H1 (cell line): ENCODE results near the gene ARMH2. TPM values are rescaled to one million over a fixed set of nuclear protein-coding genes. Genes with fewer than 3 reads are reported as not detected.

Experiments
- CTCF ChIA-PET: fragments of 300-600 bp; sonication (Branson Sonifier 250); formaldehyde crosslinking; loops from one replicate; lab custom pipeline; 2021; ENCODE audit not compliant: partially characterized antibody; lab: Charles Lee
- POLR2A ChIA-PET: fragments of 300-600 bp; sonication (Branson Sonifier 250); formaldehyde crosslinking; loops from one replicate; lab custom pipeline; 2021; ENCODE audit warnings: inconsistent platforms; ENCODE audit not compliant: partially characterized antibody; lab: Charles Lee
- DNase-seq, 2 experiments: peaks; one replicate each; pipeline versions ENCODE4 v3.0.0 to v3.0.0-alpha.2; 2010 to 2022; ENCODE audit warnings: low spot score in 2 of 2, low read depth in 1 of 2, mixed read lengths in 1 of 2
- FAIRE-seq: peaks from 2 replicates; lab custom pipeline; 2011; peaks lifted over from hg19 to GRCh38; lab: Jason Lieb, UNC
- H2AFZ ChIP-seq: 2 replicates; pipeline ENCODE4 v1.8.1; 2012; ENCODE audit warnings: low read length, inconsistent platforms
- H2AK5ac ChIP-seq: 2 replicates; pipeline ENCODE4 v1.6.1; 2013; ENCODE audit warnings: low read depth, low read length
- H2BK120ac ChIP-seq: replicated peaks from 2 replicates; pipeline ENCODE3; 2013; ENCODE audit warnings: low read depth, low read length, inconsistent platforms
- H2BK12ac ChIP-seq: 2 replicates; pipeline ENCODE4 v1.6.1; 2013; ENCODE audit warnings: low read depth, low read length
- H2BK15ac ChIP-seq: 2 replicates; pipeline ENCODE4 v1.6.1; 2013; ENCODE audit warnings: low read length
- H2BK20ac ChIP-seq: 2 replicates; pipeline ENCODE4 v1.6.1; 2013; ENCODE audit warnings: low read length
- H2BK5ac ChIP-seq: 2 replicates; pipeline ENCODE4 v1.6.1; 2013; ENCODE audit warnings: low read depth, low read length
- H3K14ac ChIP-seq: 2 replicates; pipeline ENCODE4 v1.6.1; 2013; ENCODE audit warnings: inconsistent platforms; ENCODE audit not compliant: insufficient read length
- H3K18ac ChIP-seq: 2 replicates; pipeline ENCODE4 v1.6.1; 2013; ENCODE audit warnings: low read length; ENCODE audit errors: extremely low read depth
- H3K23ac ChIP-seq: 2 replicates; pipeline ENCODE4 v1.6.1; 2013; ENCODE audit warnings: inconsistent platforms; ENCODE audit not compliant: insufficient read length
- H3K23me2 ChIP-seq: 2 replicates; pipeline ENCODE4 v1.6.1; 2013; ENCODE audit warnings: low read depth, low read length
- H3K27ac ChIP-seq: 2 replicates; pipeline ENCODE4 v1.6.1; 2011; ENCODE audit warnings: low read depth, low read length, inconsistent platforms
- H3K27me3 ChIP-seq, 4 experiments: replicated peaks in 1 of 4; 1 replicate in 1 of 4; 2 replicates in 3 of 4; pipeline versions ENCODE4 v1.6.1 to v1.8.1; 2011 to 2013; ENCODE audit warnings: low read length in 3 of 4, mild to moderate bottlenecking in 3 of 4, inconsistent platforms in 2 of 4, mixed read lengths in 2 of 4, moderate library complexity in 1 of 4; ENCODE audit not compliant: control insufficient read depth in 3 of 4, insufficient read depth in 3 of 4; ENCODE audit errors: extremely low read depth in 1 of 4
- H3K36me3 ChIP-seq, 4 experiments: 2 replicates each; pipeline versions ENCODE4 v1.6.1 to v1.8.1; 2011 to 2013; ENCODE audit warnings: mild to moderate bottlenecking in 4 of 4, low read length in 3 of 4, moderate library complexity in 2 of 4, control low read depth in 1 of 4, inconsistent platforms in 1 of 4; ENCODE audit not compliant: insufficient read depth in 4 of 4, control insufficient read depth in 2 of 4
- H3K4ac ChIP-seq: replicated peaks from 2 replicates; pipeline ENCODE3; 2013; ENCODE audit warnings: low read length, low read depth, mixed read lengths, inconsistent platforms; ENCODE audit not compliant: insufficient read length
- H3K4me1 ChIP-seq, 4 experiments: replicated peaks in 1 of 4; 1 replicate in 1 of 4; 2 replicates in 3 of 4; pipeline versions ENCODE4 v1.6.1 to v1.8.1; 2011 to 2013; ENCODE audit warnings: low read length in 3 of 4, inconsistent platforms in 2 of 4, mixed read lengths in 1 of 4; ENCODE audit not compliant: insufficient read depth in 4 of 4, control insufficient read depth in 3 of 4
- H3K4me2 ChIP-seq, 2 experiments: 2 replicates each; pipeline versions ENCODE4 v1.6.1 to v1.8.1; 2011 to 2013; ENCODE audit warnings: low read depth in 2 of 2, low read length in 2 of 2, control low read depth in 1 of 2, inconsistent platforms in 1 of 2, mild to moderate bottlenecking in 1 of 2; ENCODE audit not compliant: insufficient read depth in 1 of 2
- H3K4me3 ChIP-seq, 4 experiments: fragments of 200-600, 300-600 bp in 1 of 4; sonication (generic), shearing (Covaris generic), sonication (Bioruptor Twin) in 1 of 4; 2 replicates each; pipeline versions ENCODE4 v1.5.1 to v1.8.1; 2011 to 2016; ENCODE audit warnings: low read length in 4 of 4, low read depth in 3 of 4, control low read depth in 2 of 4, inconsistent platforms in 2 of 4, mild to moderate bottlenecking in 2 of 4, mixed read lengths in 1 of 4, moderate library complexity in 1 of 4; ENCODE audit not compliant: insufficient read depth in 2 of 4; ENCODE audit errors: extremely low read depth in 1 of 4
- H3K56ac ChIP-seq: replicated peaks from 2 replicates; pipeline ENCODE3; 2013; ENCODE audit warnings: low read depth, mild to moderate bottlenecking, mixed read lengths, low read length, inconsistent platforms; ENCODE audit not compliant: insufficient read length
- H3K79me1 ChIP-seq: 2 replicates; pipeline ENCODE4 v1.6.1; 2013; ENCODE audit warnings: low read depth, low read length, control low read depth
- H3K79me2 ChIP-seq, 2 experiments: 2 replicates each; pipeline versions ENCODE4 v1.6.1 to v1.8.1; 2012 to 2013; ENCODE audit warnings: low read length in 2 of 2, mild to moderate bottlenecking in 2 of 2, inconsistent platforms in 1 of 2; ENCODE audit not compliant: insufficient read depth in 2 of 2, control insufficient read depth in 1 of 2
- H3K9ac ChIP-seq, 4 experiments: replicated peaks in 1 of 4; 1 replicate in 1 of 4; 2 replicates in 3 of 4; pipeline versions ENCODE4 v1.6.1 to v1.8.1; 2011 to 2013; ENCODE audit warnings: low read depth in 3 of 4, low read length in 3 of 4, control low read depth in 2 of 4, mild to moderate bottlenecking in 2 of 4, moderate library complexity in 2 of 4, inconsistent platforms in 1 of 4; ENCODE audit errors: extremely low read depth in 1 of 4
- H3K9me3 ChIP-seq, 2 experiments: 2 replicates each; pipeline versions ENCODE4 v1.6.1 to v1.8.1; 2012 to 2013; ENCODE audit warnings: mild to moderate bottlenecking in 2 of 2, moderate library complexity in 2 of 2, control low read depth in 1 of 2, inconsistent platforms in 1 of 2, low read depth in 1 of 2, low read length in 1 of 2, mixed read lengths in 1 of 2; ENCODE audit not compliant: insufficient read depth in 2 of 2
- H4K20me1 ChIP-seq, 2 experiments: replicated peaks in 1 of 2; 2 replicates each; pipeline versions ENCODE3 to v1.8.1; 2011 to 2013; ENCODE audit warnings: inconsistent platforms in 2 of 2, low read length in 2 of 2, mild to moderate bottlenecking in 1 of 2; ENCODE audit not compliant: insufficient read depth in 2 of 2, control insufficient read depth in 1 of 2
- H4K5ac ChIP-seq: 2 replicates; pipeline ENCODE4 v1.6.1; 2013; ENCODE audit warnings: low read length, low read depth, mixed read lengths, inconsistent platforms; ENCODE audit not compliant: insufficient read length
- H4K8ac ChIP-seq: 2 replicates; pipeline ENCODE4 v1.8.0; 2013; ENCODE audit warnings: mild to moderate bottlenecking, moderate library complexity, low read length, inconsistent platforms; ENCODE audit not compliant: insufficient read depth; ENCODE audit errors: extremely low read depth
- H4K91ac ChIP-seq: replicated peaks from 2 replicates; pipeline ENCODE3; 2013; ENCODE audit warnings: low read length, mixed read lengths, inconsistent platforms; ENCODE audit not compliant: insufficient read length
- HDAC6 ChIP-seq: IDR thresholded peaks from one replicate; pipeline ENCODE4 v1.7.1; 2012; ENCODE audit warnings: low read depth, mild to moderate bottlenecking, inconsistent platforms, low read length, moderate library complexity
- SUZ12 ChIP-seq: fragments of 200-600 bp; sonication (generic); IDR thresholded peaks from 2 replicates; pipeline ENCODE4 v1.6.1; 2012; ENCODE audit warnings: mild to moderate bottlenecking, inconsistent platforms, low read length, moderate library complexity, mixed read lengths
- ZNF274 ChIP-seq: IDR thresholded peaks from 2 replicates; pipeline ENCODE4 v1.7.0; 2012; ENCODE audit warnings: low read length, borderline replicate concordance; ENCODE audit errors: extremely low read depth
- WGBS, 2 experiments: shearing (Covaris generic) in 1 of 2; methylation state at CpG; one replicate each; pipeline versions ENCODE4 v1.1.6 to v1.1.7; 2013 to 2015; ENCODE audit warnings: low lambda C conversion rate in 2 of 2, mixed read lengths in 2 of 2, inconsistent platforms in 1 of 2, low coverage in 1 of 2, missing lambda C conversion rate in 1 of 2; ENCODE audit not compliant: insufficient replicate concordance in 2 of 2, insufficient coverage in 1 of 2, insufficient read length in 1 of 2; ENCODE audit errors: extremely low coverage in 1 of 2, missing lambda C conversion rate in 1 of 2; 5-methylcytosine and 5-hydroxymethylcytosine counted together
- polyA plus RNA-seq, 7 experiments: library from polyadenylated mRNA; depleted of rRNA in 3 of 7; stranded (reverse) in 5 of 7; unstranded in 2 of 7; fragments of >200 nt in 5 of 7; fragments of 200-250 nt in 2 of 7; gene quantifications; 1 replicate in 5 of 7; 2 replicates in 1 of 7; 4 replicates in 1 of 7; pipeline versions ENCODE4 v1.2.1 to v1.2.3, GENCODE V29; 2011 to 2013; ENCODE audit warnings: missing spikeins in 2 of 7, mixed read lengths in 2 of 7
- total RNA-seq: library from RNA; stranded (reverse); fragmentation: NEBNext Ultra II Directional; extraction: Animal tissue kit (Norgen Biotek cat#: 25700); gene quantifications from 2 replicates; pipeline ENCODE4 v1.2.1, GENCODE V29; 2021

ARMH2 gene
- total and polyA plus RNA-seq, 2 of the 8 experiments (the other 6 are each of a cell fraction or from before 2014, with no cell fraction given): not detected

GRCh38 chr6:24779416-24780016 is 19.2 kb downstream of the ARMH2 start:
- no peak overlapping the region for H3K4ac ChIP-seq
- DNase-seq (no peak), FAIRE-seq (no peak)
- CTCF ChIA-PET: interaction anchor here (0.7 kb wide), 1 partner anchor 800 kb away, joined by 4 read pairs; no protein-coding TSS in a partner anchor
- POLR2A ChIA-PET: interaction anchor here (0.7 to 1.7 kb wide), 3 partner anchors 11 to 278 kb away, joined by 3 to 8 read pairs (median 3); no protein-coding TSS in a partner anchor
- no peaks in the 10 kb centered on the region for H3K27me3 ChIP-seq
- no peak overlapping the region for H3K18ac ChIP-seq
- H2AK5ac ChIP-seq: no peak overlapping the region
- no peak overlapping the region for H2BK20ac ChIP-seq
- H4K91ac ChIP-seq: no peak overlapping the region
- H3K4me2 ChIP-seq: no peak overlapping the region
- H4K5ac ChIP-seq: no peak overlapping the region
- H3K23ac ChIP-seq: no peak overlapping the region
- no peaks in the 10 kb centered on the region for H3K9me3 ChIP-seq
- H2BK12ac ChIP-seq: no peak overlapping the region
- no peak overlapping the region for H3K14ac ChIP-seq
- H4K20me1 ChIP-seq: peaks cover 14 to 15% of the 10 kb centered on the region in 2 experiments
- H3K4me3 ChIP-seq: no peak overlapping the region
- no peak overlapping the region for H2BK5ac ChIP-seq
- no peak overlapping the region for H2BK15ac ChIP-seq
- H3K36me3 ChIP-seq: peaks cover 2 to 69% (median 30%) of the 10 kb centered on the region in 4 experiments; a peak in 7 of 8 replicates
- no peak overlapping the region for H4K8ac ChIP-seq
- H3K27ac ChIP-seq: no peak overlapping the region
- H3K79me1 ChIP-seq: no peaks in the 10 kb centered on the region; the same call in 1 of the 2 replicates
- no peak overlapping the region for H3K9ac ChIP-seq
- TF ChIP-seq SUZ12: no peak
- TF ChIP-seq ZNF274: peak; percentile 13; the same call in 1 of the 2 replicates
- no peak for TF ChIP-seq HDAC6
- H2AFZ ChIP-seq: no peak overlapping the region
- peaks cover 0 to 7% (median 2%) of the 10 kb centered on the region in 4 experiments; a peak in 5 of 7 replicates for H3K4me1 ChIP-seq
- peaks cover 20 to 60% of the 10 kb centered on the region in 2 experiments for H3K79me2 ChIP-seq
- no peak overlapping the region for H3K56ac ChIP-seq
- H3K23me2 ChIP-seq: peaks cover 2% of the 10 kb centered on the region; the same call in 1 of the 2 replicates
- no peak overlapping the region for H2BK120ac ChIP-seq
- WGBS, 2 experiments: 97% methylated on average over 3 of the region's 3 CpGs; no CpG with 5 or more reads in 1 of the 2 experiments
